Measurements from ENCODE around the gene MEGF11.

Gene MEGF11

GRCh38 chr15:65926459-65926858 lies 327.1 kb downstream of the MEGF11 start:
- no peak overlapping the region for H3K4me3 ChIP-seq (ENCODE audit: low read length)
- DNase-seq (ENCODE audit: low read depth), result no peak
- TF ChIP-seq, protein P1, sequence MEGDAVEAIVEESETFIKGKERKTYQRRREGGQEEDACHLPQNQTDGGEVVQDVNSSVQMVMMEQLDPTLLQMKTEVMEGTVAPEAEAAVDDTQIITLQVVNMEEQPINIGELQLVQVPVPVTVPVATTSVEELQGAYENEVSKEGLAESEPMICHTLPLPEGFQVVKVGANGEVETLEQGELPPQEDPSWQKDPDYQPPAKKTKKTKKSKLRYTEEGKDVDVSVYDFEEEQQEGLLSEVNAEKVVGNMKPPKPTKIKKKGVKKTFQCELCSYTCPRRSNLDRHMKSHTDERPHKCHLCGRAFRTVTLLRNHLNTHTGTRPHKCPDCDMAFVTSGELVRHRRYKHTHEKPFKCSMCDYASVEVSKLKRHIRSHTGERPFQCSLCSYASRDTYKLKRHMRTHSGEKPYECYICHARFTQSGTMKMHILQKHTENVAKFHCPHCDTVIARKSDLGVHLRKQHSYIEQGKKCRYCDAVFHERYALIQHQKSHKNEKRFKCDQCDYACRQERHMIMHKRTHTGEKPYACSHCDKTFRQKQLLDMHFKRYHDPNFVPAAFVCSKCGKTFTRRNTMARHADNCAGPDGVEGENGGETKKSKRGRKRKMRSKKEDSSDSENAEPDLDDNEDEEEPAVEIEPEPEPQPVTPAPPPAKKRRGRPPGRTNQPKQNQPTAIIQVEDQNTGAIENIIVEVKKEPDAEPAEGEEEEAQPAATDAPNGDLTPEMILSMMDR (conservative IDR thresholded peaks at IDR 0.05; ENCODE audit: low read depth, low read length), result no peak

- DNase-seq (ENCODE audit: low read depth), result no peak
- no peak overlapping the region for H3K4me3 ChIP-seq (ENCODE audit: low read length)
- TF ChIP-seq, protein P1 (conservative IDR thresholded peaks at IDR 0.05; ENCODE audit: low read depth, low read length), result no peak
Measured at GRCh38 chr15:65925338-65925737, 328.2 kb downstream of the MEGF11 start.

DNA sequence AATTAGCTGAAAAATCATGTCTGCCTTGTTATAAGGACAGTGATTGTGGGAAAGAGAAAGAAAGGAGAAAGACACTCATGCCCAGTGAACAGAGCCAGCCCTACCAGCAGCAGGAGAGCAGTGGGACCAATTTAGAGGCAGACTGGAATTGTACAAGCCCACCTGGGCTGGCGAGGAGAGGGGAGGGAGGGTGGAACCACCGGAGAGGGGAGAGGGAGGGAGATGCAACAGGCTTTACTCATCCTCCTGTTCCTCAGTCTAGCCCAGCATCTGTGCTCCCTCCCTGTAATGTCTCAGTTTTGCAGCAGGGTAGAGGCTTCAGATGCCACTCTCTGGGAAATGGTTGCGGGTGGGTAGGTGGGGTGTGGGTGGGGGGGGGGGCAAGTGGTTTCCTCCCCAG lies 329.5 kb downstream of the MEGF11 start:
- TF ChIP-seq, protein P1 (conservative IDR thresholded peaks at IDR 0.05; ENCODE audit: low read depth, low read length), result no peak
- DNase-seq (ENCODE audit: low read depth), result no peak
- no peak overlapping the region for H3K4me3 ChIP-seq (ENCODE audit: low read length)

DNA sequence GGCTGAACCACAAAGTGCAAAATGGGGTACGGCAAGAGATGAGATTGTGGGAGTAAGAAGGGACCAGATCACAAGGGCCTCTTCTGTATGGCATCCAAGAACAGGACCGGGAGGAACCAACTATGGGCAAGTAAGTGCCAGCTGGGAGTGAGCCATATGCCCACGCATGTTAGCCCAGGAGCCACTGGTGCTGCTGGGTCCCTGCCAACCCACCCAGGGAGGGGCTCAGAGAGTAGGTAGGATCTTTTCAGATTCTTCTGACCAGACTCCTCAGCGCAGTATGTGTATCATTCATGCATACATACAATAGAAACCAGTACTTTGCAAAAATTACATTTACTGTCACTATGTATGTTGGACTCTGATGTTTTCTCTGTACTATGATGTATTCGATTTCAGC lies 330.3 kb downstream of the MEGF11 start:
- TF ChIP-seq, protein P1 (conservative IDR thresholded peaks at IDR 0.05; ENCODE audit: low read depth, low read length), result no peak
- H3K4me3 ChIP-seq (ENCODE audit: low read length), result no peak overlapping the region
- DNase-seq (ENCODE audit: low read depth), result no peak

GRCh38 chr15:65922621-65923020 lies 330.9 kb downstream of the MEGF11 start:
- TF ChIP-seq, protein P1 (conservative IDR thresholded peaks at IDR 0.05; ENCODE audit: low read depth, low read length), result no peak
- DNase-seq (ENCODE audit: low read depth), result no peak
- H3K4me3 ChIP-seq (ENCODE audit: low read length), result no peak overlapping the region

- TF ChIP-seq, protein P1 (conservative IDR thresholded peaks at IDR 0.05; ENCODE audit: low read depth, low read length), result no peak
- no peak for DNase-seq (ENCODE audit: low read depth)
Measured at GRCh38 chr15:65921780-65922179, 331.8 kb downstream of the MEGF11 start.

GRCh38 chr15:65920825-65921309 lies 332.7 kb downstream of the MEGF11 start:
- DNase-seq (ENCODE audit: low read depth), result no peak
- TF ChIP-seq, protein P1 (conservative IDR thresholded peaks at IDR 0.05; ENCODE audit: low read depth, low read length), result no peak
- no peak overlapping the region for H3K4me3 ChIP-seq (ENCODE audit: low read length)

More at GRCh38 chr15:65921780-65922179, 331.8 kb downstream of the MEGF11 start:
- no peak overlapping the region for H3K4me3 ChIP-seq (ENCODE audit: low read length)

Measured in retinal pigment epithelial cell (primary cell).